ENCODE results near the gene RCC1.

DNA sequence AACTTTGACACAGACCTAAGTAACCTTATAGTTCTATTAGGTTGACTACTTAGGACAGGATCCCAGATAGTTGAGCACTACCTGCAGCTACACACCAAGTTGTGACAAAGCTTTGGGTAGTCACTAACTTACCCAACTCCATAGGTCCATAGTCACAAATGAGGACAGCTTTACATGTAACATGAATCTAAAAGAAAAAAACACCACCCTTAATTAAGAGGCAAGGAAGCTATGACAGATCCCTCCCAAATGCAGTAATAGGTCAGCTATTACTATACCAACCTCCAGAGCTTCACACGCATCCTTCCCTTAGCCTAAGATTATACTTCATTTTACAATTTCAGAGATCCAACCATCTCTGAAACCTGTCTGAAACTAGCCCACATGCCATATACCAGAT, 73.6 kb downstream of the RCC1 start:
- TF ChIP-seq POLR2A (IDR thresholded peaks at IDR 0.05) (no peak), POLR2AphosphoS5 (IDR thresholded peaks at IDR 0.05) (no peak), EP300 (IDR thresholded peaks at IDR 0.05) (no peak)
- TF ChIP-seq, protein P1, sequence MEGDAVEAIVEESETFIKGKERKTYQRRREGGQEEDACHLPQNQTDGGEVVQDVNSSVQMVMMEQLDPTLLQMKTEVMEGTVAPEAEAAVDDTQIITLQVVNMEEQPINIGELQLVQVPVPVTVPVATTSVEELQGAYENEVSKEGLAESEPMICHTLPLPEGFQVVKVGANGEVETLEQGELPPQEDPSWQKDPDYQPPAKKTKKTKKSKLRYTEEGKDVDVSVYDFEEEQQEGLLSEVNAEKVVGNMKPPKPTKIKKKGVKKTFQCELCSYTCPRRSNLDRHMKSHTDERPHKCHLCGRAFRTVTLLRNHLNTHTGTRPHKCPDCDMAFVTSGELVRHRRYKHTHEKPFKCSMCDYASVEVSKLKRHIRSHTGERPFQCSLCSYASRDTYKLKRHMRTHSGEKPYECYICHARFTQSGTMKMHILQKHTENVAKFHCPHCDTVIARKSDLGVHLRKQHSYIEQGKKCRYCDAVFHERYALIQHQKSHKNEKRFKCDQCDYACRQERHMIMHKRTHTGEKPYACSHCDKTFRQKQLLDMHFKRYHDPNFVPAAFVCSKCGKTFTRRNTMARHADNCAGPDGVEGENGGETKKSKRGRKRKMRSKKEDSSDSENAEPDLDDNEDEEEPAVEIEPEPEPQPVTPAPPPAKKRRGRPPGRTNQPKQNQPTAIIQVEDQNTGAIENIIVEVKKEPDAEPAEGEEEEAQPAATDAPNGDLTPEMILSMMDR (IDR thresholded peaks at IDR 0.05), result no peak

Data from suprapubic skin (tissue), 4 donors.